Fibroblast of peridontal ligament (primary cell): ENCODE data around the gene PPM1H.
"Not testable (repeated sequence)": the region's sequence is repeated elsewhere in the genome, so short reads cannot be mapped to it uniquely, and the experiment has no call there.

Experiments used
- DNase-seq: peaks from one replicate; pipeline ENCODE4 v3.0.0-alpha.2; 2010; ENCODE audit errors: extremely low read depth

Gene PPM1H

GRCh38 chr12:62770381-62770780 is 164.6 kb downstream of the PPM1H start:
- no peak for DNase-seq

DNA sequence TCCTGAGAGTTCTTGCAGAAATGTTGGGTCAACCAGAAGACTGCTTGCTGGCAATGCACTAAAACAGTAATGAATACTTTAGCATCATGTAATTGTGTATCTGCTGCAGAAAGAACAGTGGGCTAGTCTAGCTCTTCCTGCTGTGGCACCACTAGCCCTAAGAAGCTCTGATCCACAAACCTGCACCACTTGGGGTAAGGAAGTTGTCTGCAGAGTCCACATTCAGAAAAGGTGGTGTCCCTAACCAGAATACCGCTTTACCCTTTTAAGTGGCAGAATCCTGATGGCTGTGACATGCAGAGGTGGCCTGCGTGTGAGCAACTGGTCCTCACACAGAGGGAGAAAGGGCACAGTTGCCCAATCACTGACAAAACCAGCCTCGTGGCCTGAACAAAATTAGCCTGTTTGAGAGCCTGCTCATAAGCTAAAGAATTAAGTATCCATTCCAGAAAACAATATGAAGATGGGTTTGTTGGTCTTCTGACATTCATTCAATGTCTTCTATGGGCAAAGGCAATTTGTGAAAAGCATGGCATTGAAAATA is 165.8 kb downstream of the PPM1H start:
- no peak for DNase-seq

- DNase-seq, result no peak
Observed at GRCh38 chr12:62767946-62768345, 167.0 kb downstream of the PPM1H start.

- DNase-seq, result peak; percentile 39
Observed at GRCh38 chr12:62767496-62767895, 167.5 kb downstream of the PPM1H start.

GRCh38 chr12:62766496-62766895 is 168.5 kb downstream of the PPM1H start:
- DNase-seq, result no peak

GRCh38 chr12:62763861-62764645 is 170.9 kb downstream of the PPM1H start:
- DNase-seq, result peak; percentile 86

GRCh38 chr12:62763312-62763711 is 171.6 kb downstream of the PPM1H start:
- DNase-seq, result no peak

DNA sequence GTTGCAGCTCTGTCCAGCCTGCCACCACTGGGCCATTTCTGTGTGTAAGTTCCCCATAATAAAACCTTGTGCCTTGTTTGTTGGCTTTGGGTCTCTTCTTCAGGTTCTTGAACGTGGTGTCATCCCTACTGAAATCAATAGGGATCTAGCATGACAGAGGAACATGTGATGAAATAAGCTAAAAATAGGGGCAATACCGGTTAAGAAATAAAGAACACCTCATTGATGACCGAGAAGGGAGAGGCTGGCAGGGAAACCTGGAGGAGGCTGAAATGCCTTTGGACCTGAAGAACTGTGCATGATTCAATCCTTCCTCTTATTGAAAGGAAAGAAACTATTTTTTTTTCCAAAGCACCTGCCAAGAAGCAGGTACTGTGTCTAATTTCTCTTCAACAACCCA is 172.3 kb downstream of the PPM1H start:
- DNase-seq, result no peak

- peak; percentile 84 for DNase-seq
Observed at GRCh38 chr12:62761658-62762057, 173.3 kb downstream of the PPM1H start.

DNA sequence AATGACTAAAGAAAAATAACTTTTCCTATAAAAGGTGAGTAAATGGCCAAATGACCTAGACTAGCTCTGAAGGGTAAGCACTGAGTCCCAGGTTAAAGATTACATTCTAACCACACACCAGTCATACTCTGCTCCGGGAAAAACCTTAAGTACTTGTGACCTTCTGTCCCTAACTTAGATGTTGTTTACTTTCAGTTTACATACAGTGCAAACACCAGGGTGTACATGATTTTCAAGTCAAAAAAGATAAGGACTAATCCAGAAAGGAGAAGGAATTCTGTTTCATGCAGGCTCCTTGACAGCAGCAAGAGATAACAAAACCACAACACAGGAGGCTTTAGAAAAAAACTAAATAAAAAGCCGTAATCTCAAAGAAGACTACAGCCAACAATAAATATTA is 174.2 kb downstream of the PPM1H start:
- DNase-seq, result no peak

DNA sequence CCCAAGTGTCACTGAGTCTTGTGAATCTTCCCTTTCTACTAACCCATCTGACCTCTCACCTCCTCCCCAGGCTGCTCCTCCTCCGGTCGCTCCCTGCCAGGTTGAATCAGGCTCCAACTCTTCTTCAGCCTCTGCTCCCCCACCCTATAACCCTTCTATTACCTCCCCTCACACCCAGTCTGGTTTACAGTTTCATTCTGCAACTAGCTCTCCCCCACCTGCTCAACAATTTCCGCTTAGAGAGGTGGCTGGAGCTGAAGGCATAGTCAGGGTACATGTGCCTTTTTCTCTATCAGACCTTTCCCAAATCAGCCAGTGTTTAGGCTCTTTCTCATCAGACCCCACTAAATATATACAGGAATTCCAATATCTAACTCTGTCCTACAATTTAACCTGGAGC is 174.6 kb downstream of the PPM1H start:
- not testable (repeated sequence) for DNase-seq

GRCh38 chr12:62758216-62758615 is 176.7 kb downstream of the PPM1H start:
- peak; percentile 94 for DNase-seq

DNA sequence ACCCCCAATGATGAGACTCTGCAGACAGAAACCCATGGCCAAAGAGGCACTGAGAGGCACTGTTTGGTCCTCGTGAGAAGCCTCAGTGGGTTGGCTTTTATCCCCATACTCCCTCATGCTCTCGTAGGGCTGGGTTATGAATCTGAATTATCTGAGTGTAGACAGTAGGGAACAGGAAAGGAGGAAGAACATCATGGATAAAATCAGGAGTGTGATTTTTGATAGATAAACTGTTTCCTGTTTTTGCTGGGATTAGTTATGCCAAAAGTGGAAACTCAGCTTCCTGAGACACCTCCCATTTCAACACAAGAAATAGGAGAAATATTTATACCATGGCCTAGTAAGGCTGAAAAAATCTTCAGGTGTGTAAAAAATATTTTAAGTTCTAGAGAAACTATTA is 177.9 kb downstream of the PPM1H start:
- DNase-seq, result no peak

DNA sequence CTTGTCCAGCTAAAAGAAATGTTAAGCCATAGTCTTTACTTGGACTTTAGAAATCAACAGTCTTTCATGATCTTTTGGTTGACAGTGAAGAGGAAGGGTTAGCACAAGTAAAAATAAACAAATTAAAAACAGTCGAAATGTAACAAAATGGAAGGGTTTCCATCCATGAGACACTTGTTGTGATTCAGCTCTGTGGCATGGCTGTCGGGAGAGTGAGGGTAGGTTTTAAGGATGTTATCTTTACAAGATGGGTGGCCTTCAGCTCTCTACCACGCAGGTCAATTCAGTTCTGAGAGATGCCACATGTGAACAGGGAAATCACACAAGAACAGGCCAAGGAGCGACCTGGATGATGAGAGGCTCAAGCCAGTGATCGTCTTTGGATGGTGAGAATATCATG is 180.2 kb downstream of the PPM1H start:
- no peak for DNase-seq

DNA sequence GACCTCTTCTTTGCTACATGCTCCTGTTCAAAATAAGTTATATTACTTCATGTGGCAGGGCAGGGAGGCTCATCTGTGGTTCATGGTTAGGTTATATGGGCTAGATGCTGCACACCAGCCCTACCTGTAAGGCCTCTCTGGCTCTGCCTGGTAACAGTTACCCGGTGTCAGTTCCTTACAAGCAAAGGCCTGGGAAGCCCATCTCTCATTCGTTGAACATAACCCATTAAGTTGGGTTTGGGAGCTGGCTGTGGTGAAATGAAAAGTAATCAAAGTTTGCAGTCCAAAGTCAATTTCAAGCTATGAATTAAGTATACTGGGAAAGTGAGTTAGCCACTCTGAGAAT is 183.2 kb downstream of the PPM1H start:
- no peak for DNase-seq

GRCh38 chr12:62750941-62751809 is 183.8 kb downstream of the PPM1H start:
- no peak for DNase-seq

DNA sequence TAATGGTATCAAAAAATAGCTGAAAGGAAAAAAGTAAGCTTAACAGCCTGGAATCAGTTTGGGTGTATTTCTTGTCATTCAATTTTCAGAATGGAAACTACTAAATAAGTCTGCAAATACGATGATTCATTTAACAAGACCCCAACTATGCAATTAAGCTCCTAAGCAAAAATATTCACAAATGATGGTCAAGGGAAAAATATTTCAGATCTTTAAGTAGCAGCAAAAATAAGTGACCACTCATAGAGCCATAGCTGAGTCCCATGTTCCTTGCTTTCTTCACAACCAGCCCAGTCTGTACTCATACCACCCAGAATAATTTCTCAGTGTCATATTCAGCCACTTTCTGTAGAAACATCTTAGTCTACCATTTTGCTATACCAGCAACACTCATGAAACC is 185.4 kb downstream of the PPM1H start:
- no peak for DNase-seq

DNA sequence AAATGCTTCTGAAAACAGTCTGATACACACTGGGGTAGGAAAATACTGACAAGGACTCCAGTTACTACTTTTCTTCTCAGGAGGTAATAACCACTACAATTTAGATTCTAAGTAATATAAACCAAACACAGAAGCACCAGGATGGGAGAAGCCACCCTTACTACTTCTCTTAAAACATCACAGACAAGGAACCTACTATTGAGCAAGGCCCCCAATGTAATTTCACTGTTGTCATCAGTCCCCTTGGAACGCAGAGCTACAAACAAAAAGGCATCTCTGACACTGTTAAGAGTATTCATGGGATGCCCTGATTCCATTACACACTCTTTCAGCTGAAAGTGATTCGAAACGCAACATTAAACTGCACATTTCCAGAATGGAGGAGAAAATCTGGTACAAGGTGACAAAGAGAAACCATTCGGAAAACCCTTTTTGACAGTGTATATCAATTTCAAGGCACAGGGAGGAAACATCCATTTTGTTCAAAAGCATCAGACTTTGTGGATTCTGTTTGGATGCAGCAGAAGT is 185.9 kb downstream of the PPM1H start:
- no peak for DNase-seq

- peak; percentile 41 for DNase-seq
Observed at GRCh38 chr12:62744551-62744950, 190.4 kb downstream of the PPM1H start.

DNA sequence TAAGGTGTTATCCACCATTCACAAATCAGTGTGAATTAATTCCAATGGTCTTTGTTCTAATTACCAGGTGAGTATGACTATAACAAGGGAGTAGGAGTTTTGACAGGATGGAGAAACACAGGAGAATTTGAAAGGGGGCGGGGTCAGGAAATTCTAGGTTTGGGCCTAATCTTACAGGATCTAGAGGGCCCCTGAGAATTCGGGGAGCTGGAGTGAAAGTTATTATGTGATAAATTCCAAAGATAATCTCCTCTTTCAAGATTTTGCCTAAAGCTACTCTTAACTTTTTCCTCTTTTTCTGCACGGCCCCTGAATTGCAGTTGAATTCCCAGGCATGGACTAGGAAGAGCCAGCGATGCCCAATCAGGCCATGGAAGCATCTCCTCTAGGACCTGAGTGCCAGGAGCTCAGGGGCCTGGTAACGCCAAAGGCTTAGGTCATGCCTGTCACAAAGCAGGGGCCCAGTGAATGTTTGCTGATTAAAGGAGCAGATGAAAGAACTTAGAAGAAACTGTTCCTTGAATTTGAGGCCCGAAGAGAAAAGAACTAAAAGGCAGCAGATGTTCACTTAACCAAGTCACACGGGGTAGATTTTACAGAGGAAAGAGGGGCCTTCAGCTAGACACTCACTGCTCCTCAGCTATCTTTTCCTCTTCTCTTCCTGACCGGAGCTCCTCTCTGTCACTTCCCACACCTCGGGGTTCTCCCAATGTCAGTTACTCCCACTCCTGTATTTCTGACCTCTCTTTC is 195.5 kb downstream of the PPM1H start:
- DNase-seq, result peak; percentile 25

- no peak for DNase-seq
Observed at GRCh38 chr12:62738616-62739015, 196.3 kb downstream of the PPM1H start.

DNA sequence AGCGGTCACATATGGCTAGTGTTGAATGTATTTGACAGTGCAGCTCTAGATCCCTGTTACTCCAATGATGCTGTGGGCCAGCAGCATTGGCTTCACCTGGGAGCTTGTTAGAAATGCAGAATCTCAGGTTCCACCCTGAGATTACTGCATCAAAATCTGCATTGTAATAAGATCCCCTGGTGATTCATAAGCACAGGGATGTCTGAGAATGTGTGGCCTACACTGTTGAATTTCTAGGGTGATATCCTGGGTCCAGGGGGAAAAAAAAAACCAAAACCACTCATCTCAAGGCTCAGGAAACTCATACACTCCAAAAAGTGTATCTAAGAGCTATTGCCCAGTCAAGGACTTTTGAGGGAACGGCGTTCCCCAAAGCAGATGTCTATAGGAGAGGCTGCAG is 196.8 kb downstream of the PPM1H start:
- peak; percentile 28 for DNase-seq
